IPS-18c (cell line): ENCODE measurements around the gene USP22.
A peak's percentile ranks its signal among the peaks of the same experiment; 100 is the strongest.
"Not testable (repeated sequence)": the region's sequence is repeated elsewhere in the genome, so short reads cannot be mapped to it uniquely, and the experiment has no call there.

Source experiments
- H3K4me3 ChIP-seq: 2 replicates; pipeline ENCODE4 v1.7.0; 2013; ENCODE audit warnings: low read depth, mild to moderate bottlenecking, low read length, moderate library complexity; ENCODE audit not compliant: insufficient read depth
- H3K9me3 ChIP-seq: one replicate; pipeline ENCODE4 v1.6.1; 2013; ENCODE audit warnings: mild to moderate bottlenecking, low read length, moderate library complexity; ENCODE audit not compliant: control insufficient read depth, insufficient read depth

USP22 gene

GRCh38 chr17:21059761-21060160, 16.9 kb upstream of the USP22 start:
- H3K4me3 ChIP-seq: no peak overlapping the region
- H3K9me3 ChIP-seq: peaks cover 4% of the 10 kb centered on the region

DNA sequence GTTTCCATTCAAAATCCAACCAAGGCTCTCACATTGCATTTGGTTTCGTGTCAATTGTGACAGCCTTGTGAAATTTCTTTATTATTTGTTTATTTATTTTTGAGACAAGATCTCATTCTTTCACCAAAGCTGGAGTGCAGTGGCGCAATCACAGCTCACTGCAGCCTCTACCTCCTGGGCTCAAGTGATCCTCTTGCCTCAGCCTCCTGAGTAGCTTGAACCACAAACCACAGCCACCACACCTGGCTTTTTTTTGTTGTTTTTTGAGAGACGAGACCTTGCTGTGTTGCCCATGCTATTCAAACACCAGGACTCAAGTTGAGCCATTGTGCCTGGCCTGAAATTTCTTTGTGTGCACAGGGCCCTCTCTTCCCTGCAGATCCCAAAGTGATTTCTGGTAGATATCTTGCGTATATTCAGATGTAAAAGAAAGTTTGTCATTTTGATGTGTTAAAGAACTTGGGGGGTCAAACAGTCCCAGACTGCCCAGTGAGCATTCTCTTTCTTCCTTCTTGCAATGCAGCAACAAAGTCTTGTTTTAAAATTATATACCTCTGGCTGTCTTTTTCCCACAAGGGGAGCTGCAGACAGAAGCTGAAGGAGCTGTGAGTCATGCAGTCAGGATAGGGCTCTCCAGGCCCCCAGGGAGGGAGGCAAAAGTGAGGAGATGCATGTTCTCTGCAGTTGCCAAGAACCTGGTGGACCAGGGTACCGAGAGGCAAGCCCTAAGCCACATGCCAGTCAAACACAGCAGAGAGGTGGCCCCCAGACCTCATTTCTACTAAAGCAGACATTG, 15.5 kb upstream of the USP22 start:
- no peak overlapping the region for H3K4me3 ChIP-seq
- H3K9me3 ChIP-seq: peaks cover 4% of the 10 kb centered on the region

GRCh38 chr17:21053056-21053455, 10.2 kb upstream of the USP22 start:
- not testable (repeated sequence) for H3K9me3 ChIP-seq, H3K4me3 ChIP-seq

GRCh38 chr17:21049457-21049856, 6.6 kb upstream of the USP22 start:
- no peak overlapping the region for H3K4me3 ChIP-seq
- H3K9me3 ChIP-seq: no peaks in the 10 kb centered on the region

DNA sequence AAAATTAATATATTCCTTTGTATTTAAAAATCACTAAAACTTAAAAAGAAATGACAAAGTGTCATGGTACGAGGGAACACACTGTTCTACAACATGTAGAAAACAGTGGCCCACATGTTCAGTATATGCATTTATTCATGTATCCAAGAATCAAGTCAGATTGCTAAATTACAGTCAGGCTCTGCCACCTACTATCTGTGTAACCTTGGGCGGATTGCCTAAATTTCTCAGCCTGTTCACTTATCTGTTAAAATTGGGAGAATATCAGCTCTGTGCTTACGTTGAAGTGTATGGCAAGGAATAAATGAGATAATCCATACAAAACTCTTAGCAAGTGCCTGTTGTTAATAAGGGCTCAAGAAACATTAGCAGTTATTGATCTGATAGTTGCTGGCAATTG, 3.4 kb upstream of the USP22 start:
- Histone ChIP-seq H3K4me3 (no peak overlapping the region), H3K9me3 (no peaks in the 10 kb centered on the region)

DNA sequence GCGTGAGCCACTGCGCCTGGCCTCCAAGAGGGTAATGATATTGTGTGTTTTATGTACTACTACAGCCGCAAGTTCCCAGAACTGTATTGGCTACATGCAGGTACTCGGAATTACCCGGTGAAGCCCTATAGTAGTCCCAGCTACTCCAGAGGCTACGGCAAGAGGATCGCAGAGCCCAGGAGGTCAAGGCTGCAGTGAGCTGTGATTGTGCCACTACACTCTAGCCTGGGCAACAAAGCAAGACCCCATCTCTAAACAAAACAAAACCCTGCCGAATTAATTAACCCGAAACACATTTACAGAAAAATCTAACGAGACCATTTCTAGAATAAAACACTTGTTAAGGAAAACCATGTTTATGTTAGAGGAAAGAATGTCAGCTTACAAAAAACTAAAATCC, 2.2 kb upstream of the USP22 start:
- Histone ChIP-seq H3K4me3 (no peak overlapping the region), H3K9me3 (no peaks in the 10 kb centered on the region)

DNA sequence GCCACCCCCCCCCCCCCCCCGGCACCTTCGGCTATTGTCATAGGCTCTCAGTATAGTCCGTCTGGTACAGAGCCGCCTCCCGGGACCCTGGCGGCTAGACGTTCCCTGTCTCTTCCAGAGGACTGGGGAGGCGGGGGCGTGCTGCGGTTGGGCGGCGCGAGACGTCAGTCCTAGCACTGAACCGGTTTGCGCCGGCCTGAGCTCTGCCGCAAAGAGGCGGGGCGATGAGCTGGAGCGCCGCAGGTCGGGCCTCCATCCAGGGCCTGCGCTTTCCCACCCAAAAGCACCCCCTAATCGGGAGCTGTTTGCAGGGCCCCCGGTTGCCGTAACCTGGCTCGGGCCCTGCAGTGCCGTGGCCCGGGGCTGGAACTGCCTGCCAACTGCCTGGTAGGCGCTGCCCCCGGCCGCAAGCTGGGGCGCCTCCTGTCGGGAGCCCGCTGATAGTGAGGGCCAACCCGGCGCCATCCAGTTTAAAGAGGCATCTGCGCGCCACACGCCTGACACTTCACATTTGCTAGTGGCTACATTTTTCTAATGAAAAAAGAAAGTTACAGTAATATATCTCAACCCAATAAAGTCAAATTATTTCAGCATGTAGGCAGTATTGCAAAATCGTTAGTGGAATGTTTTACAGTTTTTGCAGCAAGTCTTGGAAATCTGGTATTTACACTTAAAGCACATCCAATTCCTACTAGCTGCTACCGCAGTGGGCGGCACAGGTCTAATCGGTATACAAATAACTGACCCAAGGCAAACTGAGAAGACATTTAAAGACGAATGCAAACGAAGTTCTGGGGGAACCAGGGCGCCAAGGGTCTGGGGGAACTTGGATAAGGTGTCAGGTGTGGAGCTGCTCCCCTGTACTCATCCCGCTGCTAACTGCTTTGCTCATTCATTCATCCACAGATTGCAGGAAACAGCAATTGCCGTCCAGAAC, 753 bp upstream of the USP22 start:
- Histone ChIP-seq H3K4me3 (peak overlapping the region; percentile 61), H3K9me3 (no peaks in the 10 kb centered on the region)

GRCh38 chr17:21041741-21042457, 912 bp downstream of the USP22 start:
- Histone ChIP-seq H3K9me3 (no peaks in the 10 kb centered on the region), H3K4me3 (peak overlapping the region; percentile 99)

- no peaks in the 10 kb centered on the region for H3K9me3 ChIP-seq
- peak overlapping the region; percentile 99; the same call in 1 of the 2 replicates for H3K4me3 ChIP-seq
Observed at GRCh38 chr17:21039839-21040575, 2.8 kb downstream of the USP22 start.

GRCh38 chr17:21037117-21037803, 5.6 kb downstream of the USP22 start:
- no peaks in the 10 kb centered on the region for H3K9me3 ChIP-seq
- no peak overlapping the region for H3K4me3 ChIP-seq

- no peak overlapping the region for H3K4me3 ChIP-seq
Observed at GRCh38 chr17:21036361-21036881, 6.4 kb downstream of the USP22 start.

DNA sequence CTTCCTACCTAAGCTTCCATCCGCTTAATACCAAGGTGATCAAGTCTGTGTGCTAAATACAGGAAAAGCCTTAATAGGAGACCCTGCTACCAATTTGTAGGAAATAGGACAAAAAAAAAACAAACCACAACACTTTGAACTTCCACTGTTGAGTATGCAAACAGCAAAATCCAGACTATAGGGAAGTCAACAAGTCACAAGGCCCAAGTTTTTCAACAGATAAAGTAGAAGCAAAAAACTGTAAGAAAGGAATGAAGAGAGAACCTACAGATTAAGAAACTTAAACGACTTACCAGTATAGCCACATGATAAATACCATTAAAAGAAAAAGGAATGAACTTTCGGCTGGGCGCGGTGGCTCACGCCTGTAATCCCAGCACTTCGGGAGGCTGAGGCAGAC, 7.4 kb downstream of the USP22 start:
- Histone ChIP-seq H3K9me3 (no peaks in the 10 kb centered on the region), H3K4me3 (no peak overlapping the region)

More at GRCh38 chr17:21036361-21036881, 6.4 kb downstream of the USP22 start:
- no peaks in the 10 kb centered on the region for H3K9me3 ChIP-seq

DNA sequence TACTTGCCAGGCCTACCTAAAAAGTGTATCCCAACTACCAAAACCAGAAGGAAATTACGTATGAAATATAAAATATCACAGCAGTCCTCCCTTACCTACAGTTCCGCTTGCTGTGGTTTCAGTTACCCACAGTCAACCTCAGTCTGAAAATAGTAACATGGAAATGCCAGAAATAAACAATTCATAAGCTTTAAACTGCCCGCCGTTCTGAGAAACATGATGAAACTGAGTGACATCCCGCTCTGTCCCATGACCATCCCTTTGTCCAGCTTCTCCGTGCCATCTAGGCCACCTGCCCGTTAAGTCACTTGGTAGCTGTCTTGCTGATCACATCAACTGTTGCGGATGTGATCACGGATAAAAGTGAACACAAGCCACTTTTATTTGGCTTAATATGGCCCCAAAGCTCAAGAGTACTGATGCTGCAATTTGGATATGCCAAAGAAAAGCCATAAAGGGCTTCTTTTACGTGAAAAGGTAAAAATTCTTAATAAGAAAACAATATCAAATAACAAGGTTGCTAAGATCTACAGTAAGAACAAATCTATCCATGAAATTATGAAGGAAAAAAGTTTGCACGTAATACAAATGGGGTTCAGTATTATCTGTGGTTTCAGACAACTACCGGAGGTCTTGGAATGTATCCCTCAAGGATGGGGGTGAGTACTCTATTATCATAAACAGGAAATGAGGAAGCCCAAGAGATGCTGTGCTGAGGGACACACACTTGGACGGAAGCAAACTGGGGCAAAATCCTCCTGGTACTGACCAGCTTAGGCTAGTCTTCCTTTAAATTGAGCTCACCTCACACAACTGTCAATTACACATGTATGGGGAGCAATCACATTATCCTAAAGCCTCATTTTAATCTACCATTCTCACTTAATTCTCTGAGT, 8.2 kb downstream of the USP22 start:
- H3K9me3 ChIP-seq: no peaks in the 10 kb centered on the region
- no peak overlapping the region for H3K4me3 ChIP-seq

DNA sequence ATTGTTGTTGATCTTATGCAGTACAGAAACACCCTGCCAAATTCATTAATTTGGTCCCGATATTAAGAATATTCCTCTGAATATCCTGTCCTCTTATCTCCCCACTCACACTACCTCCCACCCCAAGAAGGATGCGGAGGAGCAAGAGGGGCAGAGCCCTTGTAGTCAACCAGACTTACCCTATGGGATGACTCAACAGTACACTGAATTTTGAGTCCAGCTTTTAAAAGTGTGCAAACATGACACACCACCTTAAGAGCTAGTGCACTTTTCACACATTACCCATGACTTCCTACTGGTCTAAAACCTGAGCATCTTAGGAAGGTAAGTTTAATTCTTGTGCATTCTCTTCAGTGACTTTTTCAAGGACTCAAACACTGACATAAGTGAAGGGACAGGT, 9.5 kb downstream of the USP22 start:
- Histone ChIP-seq H3K4me3 (no peak overlapping the region), H3K9me3 (no peaks in the 10 kb centered on the region)

GRCh38 chr17:21031756-21032396, 10.9 kb downstream of the USP22 start:
- Histone ChIP-seq H3K9me3 (no peaks in the 10 kb centered on the region), H3K4me3 (no peak overlapping the region)
